ENCODE results near the gene ZNF780A.
"Not testable (repeated sequence)": the region's sequence is repeated elsewhere in the genome, so short reads cannot be mapped to it uniquely, and the experiment has no call there.

Gene ZNF780A

GRCh38 chr19:40128991-40129390 lies 38.2 kb upstream of the ZNF780A start:
- Histone ChIP-seq H3K27me3 (ENCODE audit: insufficient read depth, poor library complexity, severe bottlenecking) (no peaks in the 10 kb centered on the region), H3K27ac (replicated peaks) (no peak overlapping the region), H3K4me3 (replicated peaks; ENCODE audit: insufficient read depth, low read length) (no peak overlapping the region)
- TF ChIP-seq REST (IDR thresholded peaks at IDR 0.05; ENCODE audit: insufficient replicate concordance, low read depth) (no peak), CTCF (IDR thresholded peaks at IDR 0.05; ENCODE audit: insufficient read depth, low read length) (no peak), SPI1 (IDR thresholded peaks at IDR 0.05; ENCODE audit: borderline replicate concordance, low read depth) (no peak)
- no peak for DNase-seq (ENCODE audit: low read depth in 1 of 2, low spot score in 1 of 2)

- TF ChIP-seq REST (IDR thresholded peaks at IDR 0.05; ENCODE audit: insufficient replicate concordance, low read depth) (no peak), CTCF (IDR thresholded peaks at IDR 0.05; ENCODE audit: insufficient read depth, low read length) (no peak), POLR2AphosphoS5 (IDR thresholded peaks at IDR 0.05; ENCODE audit: low read depth) (no peak), GABPA (IDR thresholded peaks at IDR 0.05; ENCODE audit: low read depth) (no peak), SPI1 (IDR thresholded peaks at IDR 0.05; ENCODE audit: borderline replicate concordance, low read depth) (no peak)
- no peak for DNase-seq (ENCODE audit: low read depth in 1 of 2, low spot score in 1 of 2)
- Histone ChIP-seq H3K27me3 (ENCODE audit: insufficient read depth, poor library complexity, severe bottlenecking) (no peaks in the 10 kb centered on the region), H3K4me3 (replicated peaks; ENCODE audit: insufficient read depth, low read length) (no peak overlapping the region), H3K27ac (replicated peaks) (no peak overlapping the region)
These were observed 28.6 kb upstream of the ZNF780A start for GRCh38 chr19:40119380-40119779.

- not testable (repeated sequence) for H3K4me3 ChIP-seq (replicated peaks; ENCODE audit: insufficient read depth, low read length); DNase-seq (ENCODE audit: low read depth in 1 of 2, low spot score in 1 of 2); H3K27ac ChIP-seq (replicated peaks); H3K27me3 ChIP-seq (ENCODE audit: insufficient read depth, poor library complexity, severe bottlenecking)
These were observed 27.9 kb upstream of the ZNF780A start for GRCh38 chr19:40118638-40119037.

- no peaks in the 10 kb centered on the region for H3K27me3 ChIP-seq (ENCODE audit: insufficient read depth, poor library complexity, severe bottlenecking)
- H3K27ac ChIP-seq (replicated peaks) = no peak overlapping the region
- TF ChIP-seq POLR2AphosphoS5 (IDR thresholded peaks at IDR 0.05; ENCODE audit: low read depth) (no peak), GABPA (IDR thresholded peaks at IDR 0.05; ENCODE audit: low read depth) (no peak), REST (IDR thresholded peaks at IDR 0.05; ENCODE audit: insufficient replicate concordance, low read depth) (no peak), SPI1 (IDR thresholded peaks at IDR 0.05; ENCODE audit: borderline replicate concordance, low read depth) (no peak), CTCF (IDR thresholded peaks at IDR 0.05; ENCODE audit: insufficient read depth, low read length) (no peak)
- no peak for DNase-seq (ENCODE audit: low read depth in 1 of 2, low spot score in 1 of 2)
- no peak overlapping the region for H3K4me3 ChIP-seq (replicated peaks; ENCODE audit: insufficient read depth, low read length)
These were observed 25.3 kb upstream of the ZNF780A start for GRCh38 chr19:40116075-40116474.

- not testable (repeated sequence) for DNase-seq (ENCODE audit: low read depth in 1 of 2, low spot score in 1 of 2); H3K27ac ChIP-seq (replicated peaks); H3K27me3 ChIP-seq (ENCODE audit: insufficient read depth, poor library complexity, severe bottlenecking); H3K4me3 ChIP-seq (replicated peaks; ENCODE audit: insufficient read depth, low read length)
These were observed 23.4 kb upstream of the ZNF780A start for GRCh38 chr19:40114119-40114518.

- not testable (repeated sequence) for DNase-seq (ENCODE audit: low read depth in 1 of 2, low spot score in 1 of 2); H3K27me3 ChIP-seq (ENCODE audit: insufficient read depth, poor library complexity, severe bottlenecking); H3K4me3 ChIP-seq (replicated peaks; ENCODE audit: insufficient read depth, low read length); H3K27ac ChIP-seq (replicated peaks)
These were observed 21.5 kb upstream of the ZNF780A start for GRCh38 chr19:40112271-40112670.
